HG03095 (cell line): ENCODE results near the gene ETV7.
"Not testable (repeated sequence)": the region's sequence is repeated elsewhere in the genome, so short reads cannot be mapped to it uniquely, and the experiment has no call there.

ENCODE experiments used
- ATAC-seq: cut with Tn5 transposase; IDR thresholded peaks from one replicate; pipeline ENCODE4 v1.9.1; 2021; ENCODE audit warnings: moderate library complexity; ENCODE audit not compliant: unreplicated experiment

Gene ETV7

GRCh38 chr6:36343109-36343680, 44.3 kb downstream of the ETV7 start:
- no peak for ATAC-seq

DNA sequence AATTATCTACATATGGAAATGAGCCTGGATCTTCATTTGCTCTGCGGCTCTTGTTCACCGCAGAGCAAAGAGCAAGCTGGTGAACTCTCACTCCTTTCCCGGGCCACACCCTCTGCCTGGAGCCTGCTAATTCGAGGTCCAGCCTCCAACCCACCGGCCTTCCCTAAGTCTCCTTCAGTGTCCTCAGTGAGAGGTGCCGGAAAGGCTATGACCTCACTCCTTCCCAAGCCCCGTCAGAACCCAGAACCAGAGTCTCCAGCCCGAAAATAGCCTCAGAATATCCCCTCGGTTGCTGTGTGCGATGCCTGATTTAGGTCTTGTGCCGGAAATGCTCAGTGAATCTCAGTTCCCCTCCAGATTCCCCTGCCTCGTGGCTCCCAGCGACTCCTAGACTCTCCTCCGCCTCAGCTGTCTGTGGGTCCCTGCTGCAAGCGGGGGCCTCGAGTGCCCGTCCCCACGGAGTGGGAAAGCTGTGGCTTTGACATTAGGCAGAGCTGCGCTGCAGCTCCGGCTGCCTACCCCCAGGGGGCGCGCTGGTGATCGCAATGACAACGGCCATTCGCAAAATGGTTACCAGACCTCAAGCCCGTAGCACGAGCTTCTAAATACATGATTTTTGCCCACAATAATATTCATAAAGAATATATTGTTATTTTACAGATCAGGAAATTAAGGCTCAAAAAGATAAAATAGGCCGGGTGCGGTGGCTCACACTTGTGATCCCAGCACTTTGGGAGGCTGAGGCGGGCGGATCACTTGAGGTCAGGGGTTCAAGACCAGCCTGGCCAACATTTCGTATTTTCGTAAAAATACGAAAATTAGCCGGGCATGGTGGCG, 46.6 kb downstream of the ETV7 start:
- ATAC-seq = no peak

GRCh38 chr6:36340306-36340617, 47.2 kb downstream of the ETV7 start:
- no peak for ATAC-seq

DNA sequence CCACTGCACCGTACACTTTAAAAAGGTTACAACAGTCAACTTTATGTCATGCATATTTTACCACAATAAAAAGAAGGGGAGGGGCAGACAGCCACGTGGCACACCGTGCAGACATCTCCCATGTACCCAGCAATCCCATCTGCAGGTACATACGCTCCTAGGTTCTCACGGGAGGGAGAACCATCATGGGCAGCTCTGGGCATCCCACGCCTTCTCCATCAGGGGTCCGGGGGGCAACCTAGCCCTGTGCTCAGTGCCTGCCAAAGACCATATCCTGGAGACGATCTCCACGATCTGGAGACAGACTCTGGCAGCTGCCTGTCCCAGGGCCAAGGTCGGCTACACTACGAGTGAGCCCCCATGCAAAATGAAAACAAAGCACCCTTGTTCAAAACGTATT, 48.3 kb downstream of the ETV7 start:
- no peak for ATAC-seq

- ATAC-seq = not testable (repeated sequence)
Observed at GRCh38 chr6:36338223-36338622, 49.2 kb downstream of the ETV7 start.

DNA sequence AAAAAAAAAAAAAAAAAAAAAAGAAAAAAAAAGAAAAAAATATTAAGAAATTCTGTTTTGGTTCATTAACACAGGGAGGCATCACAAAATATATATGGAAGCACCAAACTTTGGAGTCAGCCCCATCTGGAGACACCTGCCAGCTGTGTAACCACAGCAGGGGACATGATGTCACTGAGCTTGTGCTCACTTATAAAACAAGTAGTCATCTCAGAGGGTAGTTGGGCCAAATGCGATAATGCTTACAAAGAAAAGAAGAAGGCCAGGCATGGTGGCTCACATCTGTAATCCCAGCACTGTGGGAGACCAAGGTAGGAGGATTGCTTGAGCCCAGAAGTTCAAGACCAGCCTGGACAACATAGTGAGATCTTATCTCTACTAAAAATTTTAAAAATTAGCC, 49.7 kb downstream of the ETV7 start:
- ATAC-seq = no peak

DNA sequence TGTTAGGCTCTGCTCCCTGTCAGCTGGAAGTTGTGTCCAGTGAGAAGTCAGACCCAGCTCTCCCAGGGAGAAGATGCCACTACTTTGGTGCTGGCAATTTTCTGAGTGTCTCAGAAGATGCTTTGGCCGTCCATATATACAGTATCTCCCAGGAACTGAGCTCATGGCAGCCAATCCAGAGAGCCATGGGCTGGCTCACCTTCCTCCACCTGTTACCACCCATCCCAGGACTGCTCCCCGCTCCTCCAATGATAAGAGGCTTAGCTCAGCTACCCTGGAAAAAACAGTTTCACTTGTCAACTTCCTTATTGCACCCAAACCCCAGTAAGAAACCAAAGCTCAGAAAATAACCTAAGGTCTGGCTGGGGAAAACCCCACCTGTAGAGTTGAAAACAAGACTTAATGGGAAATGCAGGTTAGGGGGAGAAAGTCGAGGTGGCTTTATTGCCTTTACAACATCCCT, 50.7 kb downstream of the ETV7 start, which contains the start of gene BNIP5:
Gene BNIP5, minus strand, starts transcription at position 110 of the 463 bp plus-strand sequence. CDS start 6,198 bp downstream, outside the sequence.
- no peak for ATAC-seq

DNA sequence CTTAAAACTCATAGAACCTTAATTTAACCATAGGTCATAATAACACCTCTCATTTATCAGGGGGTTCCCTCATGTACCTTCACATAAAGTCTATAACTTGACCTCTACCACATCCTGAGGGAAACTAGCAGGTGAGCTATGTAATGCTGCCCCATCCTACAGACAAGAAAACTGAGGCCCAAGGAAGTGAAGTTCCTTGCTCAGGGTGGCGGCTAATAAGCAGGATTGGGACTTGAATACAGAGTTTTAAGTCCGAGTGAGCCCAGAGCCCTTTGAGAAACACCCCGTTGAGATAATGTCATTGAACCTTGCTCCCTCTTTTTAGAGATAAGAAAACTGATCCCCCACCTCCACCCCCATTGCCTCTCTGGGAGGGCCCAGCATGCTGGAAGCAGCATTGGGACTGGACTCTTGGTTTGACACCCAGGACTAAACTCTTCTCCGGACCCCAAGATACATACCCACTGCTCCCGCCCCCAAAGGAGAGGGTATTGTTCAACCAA, 51.2 kb downstream of the ETV7 start:
- no peak for ATAC-seq

- ATAC-seq = no peak
Observed at GRCh38 chr6:36335465-36336207, 51.8 kb downstream of the ETV7 start.

GRCh38 chr6:36334832-36335459, 52.5 kb downstream of the ETV7 start:
- no peak for ATAC-seq

DNA sequence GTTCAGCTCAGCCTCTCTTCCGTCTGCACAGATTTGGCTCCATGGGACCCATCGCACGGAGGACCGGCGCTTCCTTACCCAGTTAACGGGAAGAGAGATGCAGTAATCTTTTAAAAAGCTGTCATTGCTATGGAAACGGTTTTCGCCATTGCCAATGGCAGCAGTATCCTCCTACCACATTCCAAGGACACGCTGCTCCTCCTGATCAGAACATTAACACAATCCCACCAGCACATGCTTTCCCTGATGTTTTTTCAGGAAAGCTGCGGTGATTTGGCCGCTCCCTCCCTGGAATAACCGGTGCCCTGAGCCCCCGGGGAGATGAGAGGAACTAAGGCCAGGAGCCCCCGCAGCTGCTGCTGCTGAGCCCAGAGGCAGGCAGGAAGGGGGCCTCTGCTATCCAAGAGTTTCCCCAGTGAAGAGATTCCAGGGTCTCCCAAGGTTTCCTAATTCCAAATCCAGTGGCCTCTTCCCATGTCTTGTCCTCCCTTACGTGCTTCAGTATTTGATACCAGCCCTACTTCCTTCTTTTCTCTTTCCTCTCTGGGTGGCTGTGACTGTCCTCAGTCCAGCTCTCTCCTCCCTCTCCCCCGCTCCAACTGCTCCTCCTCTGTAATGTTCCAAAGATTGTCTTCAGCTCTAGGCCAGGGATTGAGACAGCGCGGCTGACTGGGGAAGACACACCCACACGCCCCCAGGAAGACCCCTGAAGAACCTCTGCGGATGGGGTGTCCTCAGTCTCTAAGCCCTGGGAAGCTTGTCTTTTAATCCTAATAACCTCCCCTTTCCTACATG, 53.3 kb downstream of the ETV7 start:
- no peak for ATAC-seq

DNA sequence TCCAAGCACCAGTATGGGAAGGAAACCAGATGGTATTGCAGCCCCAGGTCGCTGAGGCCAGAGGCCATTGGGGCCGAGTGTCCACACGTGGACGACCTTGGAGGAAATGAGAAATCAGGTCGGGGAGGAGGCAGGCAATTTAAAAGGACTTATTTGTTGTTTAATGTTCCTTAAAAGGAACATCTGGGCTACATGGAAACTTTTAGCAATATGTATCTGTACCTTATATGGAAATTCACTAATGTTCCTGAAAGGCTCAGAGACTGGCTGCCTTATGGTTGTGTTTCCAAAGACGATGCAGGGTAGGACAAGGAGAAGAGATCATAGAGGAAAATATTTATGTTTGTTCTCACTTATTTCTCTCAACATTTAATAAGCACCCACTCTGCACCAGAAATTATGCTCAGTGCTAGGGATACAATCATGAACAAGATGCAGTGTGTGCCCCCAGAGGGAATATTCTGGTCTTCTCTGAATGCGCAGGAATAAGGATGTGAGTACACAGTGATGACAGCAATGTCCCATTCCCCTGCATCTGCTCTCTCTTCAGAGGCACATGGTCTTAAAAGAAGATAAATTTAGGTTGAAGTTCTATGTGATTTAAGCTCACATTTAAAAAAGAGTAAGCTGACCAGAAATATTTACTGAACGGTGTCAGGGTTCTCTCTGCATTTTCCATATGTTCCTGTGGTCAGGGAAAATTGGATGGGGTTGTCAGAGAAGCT, 54.1 kb downstream of the ETV7 start:
- ATAC-seq = no peak

GRCh38 chr6:36331381-36331780, 56.1 kb downstream of the ETV7 start:
- ATAC-seq = no peak

- no peak for ATAC-seq
Observed at GRCh38 chr6:36330366-36330765, 57.1 kb downstream of the ETV7 start.

- ATAC-seq = no peak
Observed at GRCh38 chr6:36329798-36330291, 57.6 kb downstream of the ETV7 start.

DNA sequence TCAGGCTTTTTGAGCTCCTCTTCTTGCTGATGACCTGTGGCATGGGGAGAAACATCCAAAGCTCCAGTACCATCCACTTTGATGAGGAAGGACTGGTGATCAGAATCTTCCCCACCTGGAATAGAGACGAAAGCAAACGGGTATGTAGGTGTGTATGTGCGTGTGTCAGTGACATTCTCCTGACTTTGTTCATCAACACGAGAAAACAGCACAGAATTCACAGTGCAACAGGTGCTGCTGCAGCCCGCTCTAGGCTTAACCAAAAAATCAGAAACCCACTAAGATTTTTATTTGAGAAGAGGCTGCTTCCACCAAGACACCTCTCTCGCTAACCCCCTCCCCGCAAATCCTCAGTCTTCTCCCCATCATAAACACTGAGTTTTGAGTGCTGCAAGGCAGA, 58.9 kb downstream of the ETV7 start:
- no peak for ATAC-seq

- ATAC-seq = no peak
Observed at GRCh38 chr6:36327919-36328236, 59.6 kb downstream of the ETV7 start.

GRCh38 chr6:36327226-36327918, 60.1 kb downstream of the ETV7 start:
- no peak for ATAC-seq

DNA sequence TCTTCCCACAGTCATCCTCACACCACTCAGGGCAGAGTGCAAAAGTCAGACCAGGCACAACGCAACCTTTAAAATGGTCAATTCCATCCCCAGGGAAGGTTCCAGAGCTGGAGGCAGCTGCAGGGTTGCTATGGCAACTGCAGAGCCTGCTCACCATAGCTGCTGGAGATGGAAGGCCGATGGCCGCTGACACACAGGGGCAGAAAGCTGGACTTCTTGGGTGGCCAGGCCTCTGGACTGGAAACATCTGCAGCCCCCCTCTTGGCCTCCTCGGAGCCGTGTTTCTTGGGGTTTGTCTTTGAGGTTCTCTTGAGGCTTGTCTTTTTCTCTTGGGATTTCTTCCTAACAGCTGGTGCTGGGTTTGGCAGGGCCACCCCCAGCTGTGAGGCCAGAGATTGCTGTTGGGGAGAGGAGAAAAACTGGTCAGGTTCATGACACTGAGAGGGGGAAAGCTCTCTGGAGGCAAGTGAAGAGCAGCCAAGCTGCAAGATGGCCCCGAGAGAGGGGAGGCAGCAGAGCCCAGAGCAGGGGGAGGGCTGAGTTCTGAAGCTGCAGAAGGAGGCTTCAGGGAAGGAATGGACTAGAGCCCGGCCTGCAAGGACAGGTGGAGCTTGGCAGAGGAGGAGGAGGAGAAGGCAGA, 61.0 kb downstream of the ETV7 start:
- no peak for ATAC-seq
